ENCODE data around the gene TCEAL2. TPM values are rescaled to one million over a fixed set of nuclear protein-coding genes. Genes with fewer than 3 reads are reported as not detected.
A peak's percentile ranks its signal among the peaks of the same experiment; 100 is the strongest.
"Not testable (repeated sequence)": the region's sequence is repeated elsewhere in the genome, so short reads cannot be mapped to it uniquely, and the experiment has no call there.

The TCEAL2 gene
- total RNA-seq, 1 donor from 2014 or later, result 7.2 TPM

- peaks cover 16% of the 10 kb centered on the region for H3K9me3 Mint-ChIP-seq (ENCODE audit: low read depth)
These were observed 1.4 kb downstream of the TCEAL2 start for GRCh38 chrX:102126863-102127262.

GRCh38 chrX:102129473-102129872, 4.0 kb downstream of the TCEAL2 start:
- no peak overlapping the region for H3K4me3 Mint-ChIP-seq (ENCODE audit: low read depth)
- peaks cover 2% of the 10 kb centered on the region for H3K36me3 Mint-ChIP-seq (ENCODE audit: insufficient read depth)
- peaks cover 23% of the 10 kb centered on the region for H3K27me3 Mint-ChIP-seq
- peaks cover 7% of the 10 kb centered on the region for H3K9me3 Mint-ChIP-seq (ENCODE audit: low read depth)
- peak; percentile 36 for TF ChIP-seq CTCF (IDR thresholded peaks at IDR 0.05; ENCODE audit: unreplicated experiment)
- no peak for DNase-seq (ENCODE audit: low spot score, unreplicated experiment)
- peaks cover 4% of the 10 kb centered on the region for H3K4me1 Mint-ChIP-seq (ENCODE audit: low read depth)
- H3K27ac Mint-ChIP-seq, result no peak overlapping the region

More at GRCh38 chrX:102126863-102127262, 1.4 kb downstream of the TCEAL2 start:
- no peak for DNase-seq (ENCODE audit: low spot score, unreplicated experiment)
- Mint-ChIP-seq H3K4me1 (ENCODE audit: low read depth) (peaks cover 4% of the 10 kb centered on the region), H3K36me3 (ENCODE audit: insufficient read depth) (peaks cover 3% of the 10 kb centered on the region), H3K27me3 (peaks cover 29% of the 10 kb centered on the region), H3K27ac (no peak overlapping the region), H3K4me3 (ENCODE audit: low read depth) (peak overlapping the region; percentile 19)
- TF ChIP-seq CTCF (IDR thresholded peaks at IDR 0.05; ENCODE audit: unreplicated experiment), result no peak

GRCh38 chrX:102138064-102138463, 12.6 kb downstream of the TCEAL2 start:
- no peak overlapping the region for H3K27ac Mint-ChIP-seq

GRCh38 chrX:102140876-102141275, 15.4 kb downstream of the TCEAL2 start:
- not testable (repeated sequence) for DNase-seq (ENCODE audit: low spot score, unreplicated experiment); H3K27ac Mint-ChIP-seq; H3K4me3 Mint-ChIP-seq (ENCODE audit: low read depth); H3K4me1 Mint-ChIP-seq (ENCODE audit: low read depth); H3K36me3 Mint-ChIP-seq (ENCODE audit: insufficient read depth); H3K27me3 Mint-ChIP-seq
- peaks cover 12% of the 10 kb centered on the region for H3K9me3 Mint-ChIP-seq (ENCODE audit: low read depth)

More at GRCh38 chrX:102138064-102138463, 12.6 kb downstream of the TCEAL2 start:
- no peaks in the 10 kb centered on the region for H3K4me1 Mint-ChIP-seq (ENCODE audit: low read depth)
- peaks cover 16% of the 10 kb centered on the region for H3K27me3 Mint-ChIP-seq
- no peak overlapping the region for H3K4me3 Mint-ChIP-seq (ENCODE audit: low read depth)
- DNase-seq (ENCODE audit: low spot score, unreplicated experiment), result no peak
- peaks cover 18% of the 10 kb centered on the region for H3K9me3 Mint-ChIP-seq (ENCODE audit: low read depth)
- no peak for TF ChIP-seq CTCF (IDR thresholded peaks at IDR 0.05; ENCODE audit: unreplicated experiment)
- peaks cover 2% of the 10 kb centered on the region for H3K36me3 Mint-ChIP-seq (ENCODE audit: insufficient read depth)

GRCh38 chrX:102141631-102142030, 16.2 kb downstream of the TCEAL2 start:
- not testable (repeated sequence) for DNase-seq (ENCODE audit: low spot score, unreplicated experiment); H3K4me3 Mint-ChIP-seq (ENCODE audit: low read depth); H3K27me3 Mint-ChIP-seq; H3K36me3 Mint-ChIP-seq (ENCODE audit: insufficient read depth); H3K27ac Mint-ChIP-seq; H3K4me1 Mint-ChIP-seq (ENCODE audit: low read depth); H3K9me3 Mint-ChIP-seq (ENCODE audit: low read depth)

GRCh38 chrX:102142274-102142673, 16.8 kb downstream of the TCEAL2 start, which contains the start of gene TCEAL6:
TSS of gene TCEAL6 (minus strand) at chrX:102142481.
- not testable (repeated sequence) for H3K9me3 Mint-ChIP-seq (ENCODE audit: low read depth); H3K27me3 Mint-ChIP-seq; DNase-seq (ENCODE audit: low spot score, unreplicated experiment); H3K27ac Mint-ChIP-seq; H3K4me3 Mint-ChIP-seq (ENCODE audit: low read depth); H3K36me3 Mint-ChIP-seq (ENCODE audit: insufficient read depth); H3K4me1 Mint-ChIP-seq (ENCODE audit: low read depth)

- Mint-ChIP-seq H3K36me3 (ENCODE audit: insufficient read depth) (peaks cover 6% of the 10 kb centered on the region), H3K4me3 (ENCODE audit: low read depth) (peak overlapping the region; percentile 97), H3K4me1 (ENCODE audit: low read depth) (peaks cover 10% of the 10 kb centered on the region), H3K27ac (peak overlapping the region; percentile 99), H3K9me3 (ENCODE audit: low read depth) (peaks cover 10% of the 10 kb centered on the region), H3K27me3 (no peaks in the 10 kb centered on the region)
- TF ChIP-seq CTCF (IDR thresholded peaks at IDR 0.05; ENCODE audit: unreplicated experiment), result peak; percentile 62
- no peak for DNase-seq (ENCODE audit: low spot score, unreplicated experiment)
These were observed 28.9 kb downstream of the TCEAL2 start for GRCh38 chrX:102154218-102154860.

Data from progenitor cell of endocrine pancreas (in vitro differentiated cells).